Neural cell (in vitro differentiated cells): ENCODE data around the gene AHNAK. TPM values are rescaled to one million over a fixed set of nuclear protein-coding genes. Genes with fewer than 3 reads are reported as not detected.

ENCODE experiments used
- H2AFZ ChIP-seq: fragments of 200-600, 300-800 bp; sonication (generic), shearing (Covaris generic); 2 replicates; pipeline ENCODE4 v1.6.0; 2014; ENCODE audit warnings: low read depth, mild to moderate bottlenecking, antibody characterized with exemption, low read length, moderate library complexity
- H3F3A ChIP-seq: fragments of 200-600 bp; shearing (Covaris generic); 2 replicates; pipeline ENCODE4 v1.6.1; 2016; ENCODE audit warnings: mild to moderate bottlenecking, moderate library complexity, mixed read lengths, antibody characterized with exemption, low read length; ENCODE audit not compliant: insufficient read depth, poor library complexity, severe bottlenecking
- H3K27ac ChIP-seq: fragments of 200-600, 300-800 bp; sonication (generic), shearing (Covaris generic); 2 replicates; pipeline ENCODE4 v1.5.1; 2014; ENCODE audit warnings: mild to moderate bottlenecking, low read length, moderate library complexity
- H3K27me3 ChIP-seq: fragments of 300-800, 200-600 bp; sonication (generic), shearing (Covaris generic); 2 replicates; pipeline ENCODE4 v1.6.0; 2014; ENCODE audit warnings: mild to moderate bottlenecking, low read depth, low read length, moderate library complexity; ENCODE audit not compliant: insufficient read depth
- H3K36me3 ChIP-seq: fragments of 300-800, 200-600 bp; sonication (generic), shearing (Covaris generic); 2 replicates; pipeline ENCODE4 v1.5.1; 2014; ENCODE audit warnings: mild to moderate bottlenecking, antibody characterized with exemption, low read length, moderate library complexity; ENCODE audit not compliant: insufficient read depth
- H3K4me2 ChIP-seq: fragments of 300-800, 200-600 bp; sonication (generic), shearing (Covaris generic); 2 replicates; pipeline ENCODE4 v1.6.0; 2014; ENCODE audit warnings: mild to moderate bottlenecking, low read length
- H3K4me3 ChIP-seq: fragments of 300-800, 200-600 bp; sonication (generic), shearing (Covaris generic); 2 replicates; pipeline ENCODE4 v1.5.1; 2014; ENCODE audit warnings: mild to moderate bottlenecking, low read length, moderate library complexity
- H3K79me2 ChIP-seq: fragments of 200-600 bp; shearing (Covaris generic); replicated peaks from 2 replicates; pipeline ENCODE4 v1.6.0; 2014; ENCODE audit warnings: mild to moderate bottlenecking, low read length, moderate library complexity; ENCODE audit not compliant: insufficient read depth
- H3K9ac ChIP-seq: fragments of 300-800, 200-600 bp; sonication (generic), shearing (Covaris generic); 2 replicates; pipeline ENCODE4 v1.6.1; 2016; ENCODE audit warnings: mild to moderate bottlenecking, low read length, mixed read lengths
- H3K9me2 ChIP-seq: fragments of 200-600 bp; shearing (Covaris generic); 2 replicates; pipeline ENCODE4 v1.6.1; 2016; ENCODE audit warnings: mild to moderate bottlenecking, low read length, mixed read lengths; ENCODE audit not compliant: insufficient read depth
- H3K9me3 ChIP-seq: fragments of 200-600, 300-800 bp; sonication (generic), shearing (Covaris generic); 2 replicates; pipeline ENCODE4 v1.6.1; 2016; ENCODE audit warnings: mild to moderate bottlenecking, mixed run types, low read length, moderate library complexity, mixed read lengths
- H4K20me1 ChIP-seq: fragments of 200-600 bp; shearing (Covaris generic); 2 replicates; pipeline ENCODE4 v1.6.1; 2016; ENCODE audit warnings: mild to moderate bottlenecking, mixed run types; ENCODE audit not compliant: insufficient read depth
- EP300 ChIP-seq: fragments of 450-650 bp; conservative IDR thresholded peaks from 2 replicates; pipeline ENCODE4 v1.6.1; 2014; ENCODE audit warnings: antibody characterized with exemption, mild to moderate bottlenecking, moderate library complexity; ENCODE audit not compliant: poor library complexity, severe bottlenecking
- EZH2 ChIP-seq: fragments of 200-600, 300-800 bp; shearing (Covaris generic), sonication (generic); IDR thresholded peaks from 2 replicates; pipeline ENCODE4 v1.6.1; 2014; ENCODE audit warnings: antibody characterized with exemption, low read length, borderline replicate concordance, mild to moderate bottlenecking; ENCODE audit not compliant: insufficient read depth, poor library complexity, severe bottlenecking
- MXI1 ChIP-seq: fragments of 450-650 bp; conservative IDR thresholded peaks from 2 replicates; pipeline ENCODE4 v1.6.1; 2014; ENCODE audit warnings: antibody characterized with exemption, mild to moderate bottlenecking; ENCODE audit not compliant: poor library complexity, severe bottlenecking
- POLR2AphosphoS5 ChIP-seq: IDR thresholded peaks from 2 replicates; pipeline ENCODE4 v1.6.1; 2012
- RAD21 ChIP-seq: fragments of 450-650 bp; conservative IDR thresholded peaks from 2 replicates; pipeline ENCODE4 v1.6.1; 2014; ENCODE audit warnings: antibody characterized with exemption, mild to moderate bottlenecking, moderate library complexity
- REST ChIP-seq: IDR thresholded peaks from 2 replicates; pipeline ENCODE4 v1.6.1; 2012; ENCODE audit warnings: borderline replicate concordance
- SMC3 ChIP-seq: fragments of 450-650 bp; conservative IDR thresholded peaks from 2 replicates; pipeline ENCODE4 v1.6.1; 2014; ENCODE audit warnings: antibody characterized with exemption, mild to moderate bottlenecking, moderate library complexity; ENCODE audit not compliant: poor library complexity
- TAF1 ChIP-seq: IDR thresholded peaks from 2 replicates; pipeline ENCODE4 v1.6.1; 2012; ENCODE audit warnings: low read depth
- polyA plus RNA-seq: library from polyadenylated mRNA; depleted of rRNA; stranded (reverse); fragments of >200 nt; gene quantifications from 2 replicates; pipeline ENCODE4 v1.2.3, GENCODE V29; 2014
- TF ChIP-seq, protein P1 (sequence below): fragments of 450-650 bp; IDR thresholded peaks from 2 replicates; pipeline ENCODE4 v1.5.1; 2014; ENCODE audit warnings: antibody characterized with exemption, mild to moderate bottlenecking, moderate library complexity; ENCODE audit not compliant: poor library complexity, severe bottlenecking

The AHNAK gene
- polyA plus RNA-seq, 1 donor from 2014 or later = 0.11 TPM

DNA sequence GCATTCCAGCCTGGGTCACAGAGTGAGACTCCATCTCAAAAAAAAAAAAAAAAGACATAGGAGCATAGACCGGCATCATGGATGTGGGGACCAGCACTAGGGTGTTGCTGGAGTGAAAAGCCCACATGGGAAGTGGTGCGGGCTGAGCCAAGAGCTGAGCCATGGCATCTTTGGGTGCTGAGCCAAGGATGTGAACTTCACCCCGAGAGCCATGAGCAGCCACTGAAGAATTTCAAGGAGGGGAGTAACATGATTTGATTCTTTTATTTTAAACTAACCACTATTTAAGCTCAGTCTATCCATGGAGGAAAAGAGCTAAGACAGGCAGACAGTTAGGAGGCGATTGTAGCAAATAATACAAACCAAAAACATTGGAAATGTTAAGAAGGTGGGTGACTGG, 57.4 kb downstream of the AHNAK start:
- Histone ChIP-seq H3K9me2 (no peaks in the 10 kb centered on the region), H3K4me3 (no peak overlapping the region), H4K20me1 (no peaks in the 10 kb centered on the region), H3K36me3 (no peaks in the 10 kb centered on the region), H3K27ac (no peak overlapping the region), H3K9me3 (no peaks in the 10 kb centered on the region), H2AFZ (no peak overlapping the region), H3K79me2 (no peaks in the 10 kb centered on the region), H3K9ac (no peak overlapping the region), H3K4me2 (no peak overlapping the region), H3K27me3 (no peaks in the 10 kb centered on the region), H3F3A (no peaks in the 10 kb centered on the region)
- TF ChIP-seq RAD21 (no peak), MXI1 (no peak), REST (no peak), POLR2AphosphoS5 (no peak), EZH2 (no peak), EP300 (no peak), SMC3 (no peak), TAF1 (no peak)
- TF ChIP-seq, protein P1, sequence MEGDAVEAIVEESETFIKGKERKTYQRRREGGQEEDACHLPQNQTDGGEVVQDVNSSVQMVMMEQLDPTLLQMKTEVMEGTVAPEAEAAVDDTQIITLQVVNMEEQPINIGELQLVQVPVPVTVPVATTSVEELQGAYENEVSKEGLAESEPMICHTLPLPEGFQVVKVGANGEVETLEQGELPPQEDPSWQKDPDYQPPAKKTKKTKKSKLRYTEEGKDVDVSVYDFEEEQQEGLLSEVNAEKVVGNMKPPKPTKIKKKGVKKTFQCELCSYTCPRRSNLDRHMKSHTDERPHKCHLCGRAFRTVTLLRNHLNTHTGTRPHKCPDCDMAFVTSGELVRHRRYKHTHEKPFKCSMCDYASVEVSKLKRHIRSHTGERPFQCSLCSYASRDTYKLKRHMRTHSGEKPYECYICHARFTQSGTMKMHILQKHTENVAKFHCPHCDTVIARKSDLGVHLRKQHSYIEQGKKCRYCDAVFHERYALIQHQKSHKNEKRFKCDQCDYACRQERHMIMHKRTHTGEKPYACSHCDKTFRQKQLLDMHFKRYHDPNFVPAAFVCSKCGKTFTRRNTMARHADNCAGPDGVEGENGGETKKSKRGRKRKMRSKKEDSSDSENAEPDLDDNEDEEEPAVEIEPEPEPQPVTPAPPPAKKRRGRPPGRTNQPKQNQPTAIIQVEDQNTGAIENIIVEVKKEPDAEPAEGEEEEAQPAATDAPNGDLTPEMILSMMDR = no peak

DNA sequence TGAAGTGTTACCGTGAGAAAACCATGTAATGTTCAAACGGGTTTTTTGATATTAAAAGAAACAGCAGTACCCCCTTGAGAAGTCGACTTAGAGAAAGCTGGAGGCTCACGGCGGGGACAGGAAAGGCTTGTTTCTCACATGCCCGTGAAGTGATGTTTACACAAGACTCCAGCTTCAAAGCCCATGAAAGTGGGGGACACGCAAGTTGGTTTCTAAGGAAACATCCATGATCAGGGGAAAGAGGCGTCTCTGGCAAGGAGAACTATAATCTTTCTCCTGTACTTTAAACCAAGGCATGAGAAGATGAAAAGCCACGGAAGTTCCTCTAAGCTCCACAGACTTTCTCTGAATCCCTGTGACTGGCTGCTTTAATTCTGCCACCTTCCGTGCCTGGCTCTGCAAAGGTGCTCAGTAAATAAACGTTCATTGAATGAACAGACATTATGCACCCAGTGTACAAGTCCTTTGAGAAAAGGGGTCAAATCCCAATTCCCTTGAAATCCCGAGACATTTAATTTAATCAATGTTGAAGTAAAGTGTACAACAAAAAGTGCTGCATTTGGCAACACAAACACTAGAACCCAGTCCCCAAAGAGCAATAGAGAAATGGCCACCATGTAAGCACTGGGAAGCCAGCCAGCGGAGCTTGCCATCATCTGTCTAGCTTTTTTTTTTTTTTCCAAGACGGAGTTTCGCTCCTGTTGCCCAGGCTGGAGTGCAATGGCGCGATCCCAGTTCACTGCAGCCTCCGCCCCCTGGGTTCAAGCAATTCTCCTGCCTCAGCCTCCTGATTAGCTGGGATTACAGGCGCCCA, 58.7 kb downstream of the AHNAK start:
- H3K79me2 ChIP-seq = no peaks in the 10 kb centered on the region
- no peaks in the 10 kb centered on the region for H3F3A ChIP-seq
- no peak overlapping the region for H3K27ac ChIP-seq
- no peak overlapping the region for H2AFZ ChIP-seq
- no peaks in the 10 kb centered on the region for H3K9me2 ChIP-seq
- no peak overlapping the region for H3K4me2 ChIP-seq
- H3K4me3 ChIP-seq = no peak overlapping the region
- H3K9me3 ChIP-seq = no peaks in the 10 kb centered on the region
- no peak overlapping the region for H3K9ac ChIP-seq
- H3K36me3 ChIP-seq = no peaks in the 10 kb centered on the region
- TF ChIP-seq SMC3 (no peak), POLR2AphosphoS5 (no peak), TAF1 (no peak)
- TF ChIP-seq, protein P1 = no peak
- no peaks in the 10 kb centered on the region for H4K20me1 ChIP-seq
- H3K27me3 ChIP-seq = no peaks in the 10 kb centered on the region
